Choroid plexus epithelial cell (primary cell): ENCODE results near the gene DNTTIP2.
"Not testable (repeated sequence)": the region's sequence is repeated elsewhere in the genome, so short reads cannot be mapped to it uniquely, and the experiment has no call there.

Experiments
- DNase-seq: peaks from one replicate; pipeline ENCODE4 v3.0.0-alpha.2; 2010; ENCODE audit warnings: low read depth
- H3K4me3 ChIP-seq: 2 replicates; pipeline ENCODE4 v1.5.1; 2011; ENCODE audit warnings: low read depth, mild to moderate bottlenecking, control low read depth, low read length, moderate library complexity
- CTCF ChIP-seq: conservative IDR thresholded peaks from 2 replicates; pipeline ENCODE4 v1.5.1; 2011; ENCODE audit warnings: low read depth, mild to moderate bottlenecking, control low read depth, inconsistent platforms, low read length, moderate library complexity

The DNTTIP2 gene

DNA sequence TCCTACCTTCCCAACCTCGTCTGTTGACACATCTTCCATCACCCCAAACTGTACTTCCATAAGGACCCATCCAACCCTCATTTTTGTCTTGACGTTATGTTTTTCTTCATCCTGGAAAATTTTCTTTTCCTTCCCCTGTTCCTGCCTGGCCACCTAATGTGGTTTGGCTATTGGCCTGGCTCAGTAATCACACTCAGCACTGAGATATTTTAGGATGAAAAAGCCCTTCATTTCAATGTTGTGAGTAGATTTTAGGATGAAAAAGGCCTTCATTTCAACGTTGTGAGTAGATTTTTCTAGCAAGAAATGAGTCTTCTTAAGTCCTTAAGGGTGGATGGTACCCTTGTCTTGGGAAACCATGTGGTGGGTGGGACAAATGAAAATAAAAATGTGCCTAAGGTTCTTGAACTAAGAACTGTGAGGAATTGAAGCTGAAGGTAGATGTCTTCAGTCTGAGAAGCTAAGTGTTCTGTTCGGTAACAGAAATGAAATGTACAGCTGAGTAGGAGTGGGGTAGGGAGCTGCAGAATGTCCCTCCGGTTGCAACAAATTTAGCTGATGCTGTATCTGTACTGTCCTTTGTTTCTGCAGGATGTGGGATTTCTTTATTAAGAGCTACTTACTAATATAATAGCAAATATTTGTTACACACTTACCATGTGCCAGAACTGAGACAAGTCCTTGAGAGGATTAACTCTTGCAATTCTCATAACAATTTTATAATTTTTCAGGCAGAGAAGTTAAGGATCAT is 36.1 kb downstream of the DNTTIP2 start:
- DNase-seq: no peak
- H3K4me3 ChIP-seq: no peak overlapping the region
- no peak for TF ChIP-seq CTCF

DNA sequence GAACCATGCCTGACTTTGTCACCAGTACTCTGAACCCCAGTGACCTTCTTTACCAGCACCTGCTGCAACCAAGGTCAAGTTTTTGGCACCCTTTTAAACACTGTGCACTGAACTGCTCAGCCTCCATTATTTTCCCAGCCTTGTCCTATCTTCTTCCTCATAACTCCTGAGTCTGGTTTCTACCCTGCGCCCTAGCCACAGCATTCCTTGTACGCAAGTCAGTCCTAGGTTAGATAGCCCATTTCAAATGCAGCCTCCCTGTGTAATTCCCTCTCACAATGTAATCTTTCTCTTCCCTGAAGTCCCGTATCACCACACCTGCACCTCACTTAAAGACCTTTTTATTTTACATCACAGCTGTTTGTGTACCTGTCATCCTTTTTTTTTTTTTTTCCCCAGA is 37.2 kb downstream of the DNTTIP2 start:
- TF ChIP-seq CTCF: no peak
- no peak overlapping the region for H3K4me3 ChIP-seq
- no peak for DNase-seq

DNA sequence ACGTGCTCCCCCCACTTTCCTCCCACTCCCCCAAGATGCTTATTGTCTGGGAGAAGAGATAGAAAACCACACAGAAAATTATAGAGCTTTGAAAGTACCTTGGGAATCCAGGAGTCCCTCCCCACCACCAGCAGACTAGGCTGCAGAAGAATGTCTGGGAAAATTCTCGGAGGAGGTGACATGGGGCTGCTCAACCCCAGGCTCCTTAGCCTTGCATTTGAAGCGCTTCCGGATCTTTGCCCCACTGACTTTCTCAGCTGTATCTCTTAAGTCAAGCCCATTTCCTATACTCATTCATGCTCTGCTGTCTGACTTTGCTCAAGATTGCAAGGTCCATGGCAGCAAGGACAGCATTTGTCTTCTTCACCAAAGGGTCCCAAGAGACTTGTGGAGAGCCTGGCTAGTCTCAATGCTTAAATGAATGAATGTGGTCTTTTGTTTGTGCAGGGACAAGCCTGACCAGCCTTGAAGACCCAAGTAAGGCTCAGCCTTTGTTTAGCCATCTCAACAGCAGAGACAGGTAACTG is 38.0 kb downstream of the DNTTIP2 start:
- TF ChIP-seq CTCF: no peak
- no peak overlapping the region for H3K4me3 ChIP-seq
- DNase-seq: no peak

GRCh38 chr1:93839753-93840152 is 39.3 kb downstream of the DNTTIP2 start:
- H3K4me3 ChIP-seq: no peak overlapping the region
- no peak for DNase-seq
- no peak for TF ChIP-seq CTCF

GRCh38 chr1:93839307-93839706 is 39.7 kb downstream of the DNTTIP2 start:
- peak; percentile 89 for DNase-seq
- no peak overlapping the region for H3K4me3 ChIP-seq
- no peak for TF ChIP-seq CTCF

DNA sequence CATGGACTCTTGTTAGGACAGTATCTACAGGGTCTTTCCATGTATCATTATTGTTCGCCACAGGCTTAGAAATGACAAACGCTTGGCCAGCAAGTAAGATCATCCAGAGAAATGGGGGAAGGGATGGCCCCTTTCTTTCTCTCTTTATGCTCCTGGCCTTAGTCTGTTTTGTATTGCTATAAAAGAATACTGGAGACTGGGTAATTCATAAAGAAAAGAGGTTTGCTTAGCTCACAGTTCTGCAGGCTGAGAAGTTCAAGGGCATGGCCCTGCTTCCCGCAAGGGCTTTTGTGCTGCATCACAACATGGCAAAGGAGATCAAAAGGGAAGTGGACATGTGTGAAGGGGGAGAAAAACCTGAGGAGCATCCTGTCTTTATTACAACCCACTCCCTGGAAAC is 41.0 kb downstream of the DNTTIP2 start:
- no peak for DNase-seq
- TF ChIP-seq CTCF: no peak
- no peak overlapping the region for H3K4me3 ChIP-seq

- not testable (repeated sequence) for H3K4me3 ChIP-seq, DNase-seq
Observed at GRCh38 chr1:93833293-93833692, 45.7 kb downstream of the DNTTIP2 start.
